Measurements from ENCODE around the gene ALG1.
"Not testable (repeated sequence)": the region's sequence is repeated elsewhere in the genome, so short reads cannot be mapped to it uniquely, and the experiment has no call there.

ALG1 gene

GRCh38 chr16:5097470-5098220 lies 26.0 kb downstream of the ALG1 start, which contains the start of gene EEF2KMT:
TSS of gene EEF2KMT (minus strand) at chr16:5097795. CDS start at chr16:5097739, 56 bp downstream.
- 0 out of 2 replicates have a peak, but pooled peaks have one; percentile 6 for TF ChIP-seq CTCF (IDR thresholded peaks at IDR 0.05; ENCODE audit: low read depth, low read length)
- not testable (repeated sequence) for H3K27me3 ChIP-seq (ENCODE audit: insufficient read depth, low read depth, severe bottlenecking); H3K9me3 ChIP-seq (ENCODE audit: severe bottlenecking); H3K36me3 ChIP-seq
- H3K4me3 ChIP-seq (ENCODE audit: low read depth, low read length) = peak within 1 kb of the TSS; percentile 75
- peak; percentile 100 for DNase-seq
- peak within 1 kb of the TSS; percentile 68 for H3K27ac ChIP-seq

DNA sequence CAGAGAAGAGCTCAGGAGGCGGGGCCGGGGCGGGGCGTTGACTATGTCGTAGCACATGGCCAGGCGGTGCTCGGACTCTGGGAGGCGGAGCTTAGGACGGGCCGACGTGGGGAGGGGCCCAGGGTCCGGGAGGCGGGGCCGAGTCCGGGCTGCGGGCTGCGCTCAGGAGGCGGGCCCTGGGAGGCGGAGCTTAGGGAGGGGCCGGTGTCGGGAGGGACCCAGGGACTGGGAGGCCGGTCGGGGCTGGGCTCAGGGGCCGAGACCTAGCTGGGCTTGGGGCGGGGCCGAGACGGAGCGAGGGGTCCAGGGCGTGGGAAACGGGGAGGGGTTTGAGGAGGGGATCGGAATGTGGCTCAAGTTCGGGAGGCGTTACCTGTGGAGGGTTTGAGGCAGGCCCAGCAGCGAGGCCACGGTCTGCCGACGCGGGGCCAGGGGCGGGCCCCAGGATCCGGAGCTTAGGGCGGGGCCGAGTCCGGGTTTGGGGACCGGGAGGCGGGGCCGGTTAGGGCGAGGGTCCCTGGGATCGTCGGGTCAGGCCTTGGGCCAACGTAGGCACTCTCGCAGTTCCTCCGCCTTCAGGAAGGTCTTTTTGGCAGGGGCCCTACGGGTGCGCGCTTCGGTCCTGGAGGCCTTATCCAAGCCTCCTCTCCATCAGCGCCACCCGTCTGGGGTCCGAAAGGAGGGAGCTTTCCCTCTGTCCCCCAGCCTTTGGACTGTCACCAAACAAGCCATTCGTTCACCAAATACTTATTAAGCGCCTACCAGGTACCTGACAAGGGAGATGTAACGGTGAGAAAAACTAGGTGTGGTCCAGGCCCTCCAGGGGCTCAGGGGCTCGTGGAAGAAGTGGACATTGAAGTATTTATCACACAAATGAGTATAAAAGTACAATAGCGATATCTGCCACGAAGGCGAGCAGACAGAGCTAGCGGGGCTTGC lies 26.8 kb downstream of the ALG1 start:
- H3K9me3 ChIP-seq (ENCODE audit: severe bottlenecking); H3K36me3 ChIP-seq; H3K27me3 ChIP-seq (ENCODE audit: insufficient read depth, low read depth, severe bottlenecking): not testable (repeated sequence)
- peak; percentile 69 for DNase-seq
- peak overlapping the region; percentile 65 for H3K4me3 ChIP-seq (ENCODE audit: low read depth, low read length)
- H3K27ac ChIP-seq = peak overlapping the region; percentile 63

DNA sequence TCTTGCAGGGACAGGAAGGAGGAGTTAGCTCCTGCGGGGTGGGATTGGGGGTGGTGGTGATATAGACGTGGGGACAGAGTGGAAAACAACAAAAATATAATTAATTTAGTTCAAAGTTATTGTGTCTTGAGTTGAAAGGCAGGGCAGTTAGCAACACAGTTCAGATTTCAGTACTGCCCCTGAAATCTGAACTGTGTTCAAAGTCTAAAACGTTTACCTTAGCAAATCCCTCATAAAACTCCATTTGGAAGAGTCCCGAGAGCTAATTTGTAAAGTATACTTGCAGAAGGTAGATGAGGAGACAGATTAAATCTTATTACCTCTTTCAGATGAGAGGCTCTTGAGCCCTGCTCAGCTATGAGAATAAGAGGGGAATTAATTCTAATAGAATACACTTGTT lies 27.5 kb downstream of the ALG1 start:
- 0 out of 2 replicates have a peak overlapping the region, but pooled peaks have one; percentile 14 for H3K4me3 ChIP-seq (ENCODE audit: low read depth, low read length)
- not testable (repeated sequence) for H3K27me3 ChIP-seq (ENCODE audit: insufficient read depth, low read depth, severe bottlenecking); H3K9me3 ChIP-seq (ENCODE audit: severe bottlenecking); H3K27ac ChIP-seq; DNase-seq; H3K36me3 ChIP-seq

DNA sequence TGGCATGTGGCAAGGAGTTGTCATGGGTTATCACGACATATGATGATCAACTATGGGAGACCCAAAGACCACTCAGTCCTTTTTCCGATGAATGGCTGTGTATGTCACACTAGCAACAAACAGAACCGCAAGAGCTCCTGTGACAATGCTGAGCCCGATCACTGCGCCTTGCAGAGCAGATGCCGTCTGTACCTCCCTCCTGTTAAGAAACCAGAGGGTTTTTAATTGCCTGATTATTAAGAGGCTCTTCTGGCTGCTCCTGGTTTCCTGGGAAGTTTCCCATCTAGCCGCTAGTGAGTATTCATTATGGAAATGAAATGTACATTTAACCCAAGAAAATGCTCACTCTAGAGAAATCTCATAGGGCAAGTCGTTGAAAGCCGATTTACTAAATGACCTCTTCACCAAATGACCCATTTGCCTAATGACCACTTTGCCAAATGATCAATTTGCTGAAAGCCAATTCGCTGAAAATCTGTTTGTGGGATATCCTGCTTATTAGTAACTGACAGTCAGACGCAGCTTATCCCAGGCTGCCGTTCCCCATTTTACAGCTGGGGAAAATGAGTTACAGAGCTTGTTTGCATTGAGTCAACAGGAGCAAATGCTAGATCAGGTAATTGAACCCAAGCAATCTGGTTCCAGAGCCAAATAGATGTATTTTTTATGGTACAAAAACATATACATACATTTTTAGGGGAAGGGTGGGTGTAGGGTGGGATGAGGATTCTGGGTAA lies 31.8 kb downstream of the ALG1 start:
- H3K27me3 ChIP-seq (ENCODE audit: insufficient read depth, low read depth, severe bottlenecking); H3K4me3 ChIP-seq (ENCODE audit: low read depth, low read length); H3K9me3 ChIP-seq (ENCODE audit: severe bottlenecking); H3K36me3 ChIP-seq: not testable (repeated sequence)
- peak overlapping the region; percentile 80 for H3K27ac ChIP-seq
- DNase-seq = peak; percentile 84

- H3K27me3 ChIP-seq (ENCODE audit: insufficient read depth, low read depth, severe bottlenecking) = not testable (repeated sequence)
Observed at GRCh38 chr16:5105039-5105438, 33.4 kb downstream of the ALG1 start.

DNA sequence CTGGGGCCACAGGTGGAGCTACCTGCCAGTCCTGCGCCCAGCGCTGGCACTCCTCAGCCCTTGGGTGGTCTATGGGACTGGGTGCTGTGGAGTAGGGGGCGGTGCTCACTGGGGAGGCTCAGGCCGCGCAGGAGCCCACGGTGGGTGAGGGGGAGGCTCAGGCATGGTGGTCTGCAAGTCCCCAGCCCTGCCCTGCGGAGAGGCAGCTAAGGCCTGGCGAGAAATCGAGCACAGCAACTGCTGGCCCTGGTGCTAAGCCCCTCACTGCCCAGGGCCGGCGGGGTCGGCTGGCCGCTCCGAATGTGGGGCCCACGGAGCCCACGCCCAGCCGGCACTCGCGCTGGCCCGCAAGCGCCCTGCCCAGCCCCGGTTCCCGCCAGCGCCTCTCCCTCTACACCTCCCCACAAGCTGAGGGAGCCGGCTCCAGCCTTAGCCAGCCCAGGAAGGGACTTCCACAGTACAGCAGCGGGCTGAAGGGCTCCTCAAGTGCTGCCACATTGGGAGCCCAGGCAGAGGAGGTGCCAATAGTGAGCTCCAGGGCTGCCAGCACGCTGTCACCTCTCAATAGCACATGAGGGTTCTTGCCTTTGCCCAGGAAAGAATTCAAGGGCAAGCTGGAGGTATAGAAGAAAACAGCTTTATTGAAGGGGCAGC lies 37.0 kb downstream of the ALG1 start:
- no peak for DNase-seq
- Histone ChIP-seq H3K27me3 (ENCODE audit: insufficient read depth, low read depth, severe bottlenecking) (no peaks in the 10 kb centered on the region), H3K27ac (no peak overlapping the region), H3K4me3 (ENCODE audit: low read depth, low read length) (no peak overlapping the region), H3K9me3 (ENCODE audit: severe bottlenecking) (no peaks in the 10 kb centered on the region), H3K36me3 (no peaks in the 10 kb centered on the region)
- no peak for TF ChIP-seq CTCF (IDR thresholded peaks at IDR 0.05; ENCODE audit: low read depth, low read length)

More at GRCh38 chr16:5105039-5105438, 33.4 kb downstream of the ALG1 start:
- H3K4me3 ChIP-seq (ENCODE audit: low read depth, low read length); DNase-seq; H3K9me3 ChIP-seq (ENCODE audit: severe bottlenecking); H3K36me3 ChIP-seq: not testable (repeated sequence)
- H3K27ac ChIP-seq = peak overlapping the region; percentile 54

- H3K27me3 ChIP-seq (ENCODE audit: insufficient read depth, low read depth, severe bottlenecking); DNase-seq; H3K27ac ChIP-seq: not testable (repeated sequence)
Observed at GRCh38 chr16:5110933-5111332, 39.3 kb downstream of the ALG1 start.

GRCh38 chr16:5116780-5117295 lies 45.2 kb downstream of the ALG1 start:
- H3K9me3 ChIP-seq (ENCODE audit: severe bottlenecking); H3K27ac ChIP-seq; DNase-seq; H3K4me3 ChIP-seq (ENCODE audit: low read depth, low read length); H3K27me3 ChIP-seq (ENCODE audit: insufficient read depth, low read depth, severe bottlenecking); H3K36me3 ChIP-seq: not testable (repeated sequence)

More at GRCh38 chr16:5110933-5111332, 39.3 kb downstream of the ALG1 start:
- H3K36me3 ChIP-seq; H3K4me3 ChIP-seq (ENCODE audit: low read depth, low read length); H3K9me3 ChIP-seq (ENCODE audit: severe bottlenecking): not testable (repeated sequence)

- not testable (repeated sequence) for H3K27ac ChIP-seq; H3K4me3 ChIP-seq (ENCODE audit: low read depth, low read length); H3K27me3 ChIP-seq (ENCODE audit: insufficient read depth, low read depth, severe bottlenecking); H3K36me3 ChIP-seq; H3K9me3 ChIP-seq (ENCODE audit: severe bottlenecking); DNase-seq
Observed at GRCh38 chr16:5117300-5118087, 45.9 kb downstream of the ALG1 start.

GRCh38 chr16:5131467-5132004 lies 59.9 kb downstream of the ALG1 start:
- H3K4me3 ChIP-seq (ENCODE audit: low read depth, low read length); H3K27ac ChIP-seq; H3K27me3 ChIP-seq (ENCODE audit: insufficient read depth, low read depth, severe bottlenecking); H3K36me3 ChIP-seq; H3K9me3 ChIP-seq (ENCODE audit: severe bottlenecking); DNase-seq: not testable (repeated sequence)
